ENCODE data around the gene ADGRB3.

DNA sequence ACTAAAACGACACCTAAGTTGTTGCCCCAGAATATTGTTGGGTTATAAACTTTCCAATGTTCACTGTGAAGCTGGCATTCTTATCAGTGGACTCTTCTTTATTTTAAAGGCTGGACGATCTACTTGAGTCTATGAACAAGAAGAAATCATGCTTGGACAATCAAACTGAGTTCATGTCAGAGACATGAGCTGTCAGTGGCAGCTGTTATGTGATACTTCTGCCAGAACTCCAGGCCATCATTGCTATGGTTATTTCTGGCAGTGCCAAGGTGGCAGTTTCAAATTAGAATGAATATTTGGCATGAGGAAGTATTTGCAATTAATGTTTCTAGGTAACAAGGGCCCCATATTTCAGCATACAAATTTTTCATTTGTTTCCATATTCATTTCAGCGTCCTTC is 744.4 kb downstream of the ADGRB3 start:
- TF ChIP-seq EZH2 (IDR thresholded peaks at IDR 0.05), result no peak
- TF ChIP-seq POLR2AphosphoS5 (IDR thresholded peaks at IDR 0.05; ENCODE audit: borderline replicate concordance, low read depth, low read length), result no peak

Data from SK-N-MC (cell line).